GM19099 (cell line): ENCODE measurements around the gene LRP1-AS.

Source experiments
- POLR2A ChIP-seq: IDR thresholded peaks from 3 replicates; pipeline ENCODE4 v1.6.1; 2011; ENCODE audit warnings: low read depth; ENCODE audit not compliant: insufficient read length; ENCODE audit errors: extremely low read depth

Gene LRP1-AS

GRCh38 chr12:57146961-57147944 lies at the start of gene LRP1-AS:
Gene LRP1-AS, minus strand, starts transcription at chr12:57147619.
- TF ChIP-seq POLR2A: no peak

- TF ChIP-seq POLR2A: no peak
Measured at GRCh38 chr12:57196956-57197355, 49.5 kb upstream of the LRP1-AS start.

GRCh38 chr12:57196439-57196838 lies 49.0 kb upstream of the LRP1-AS start:
- TF ChIP-seq POLR2A: no peak

GRCh38 chr12:57195611-57196371 lies 48.4 kb upstream of the LRP1-AS start:
- TF ChIP-seq POLR2A: no peak

- TF ChIP-seq POLR2A: no peak
Measured at GRCh38 chr12:57195186-57195585, 47.8 kb upstream of the LRP1-AS start.

GRCh38 chr12:57194253-57194652 lies 46.8 kb upstream of the LRP1-AS start:
- TF ChIP-seq POLR2A: no peak

- no peak for TF ChIP-seq POLR2A
Measured at GRCh38 chr12:57193706-57194245, 46.4 kb upstream of the LRP1-AS start.

GRCh38 chr12:57192920-57193319 lies 45.5 kb upstream of the LRP1-AS start:
- no peak for TF ChIP-seq POLR2A

GRCh38 chr12:57191410-57191809 lies 44.0 kb upstream of the LRP1-AS start:
- no peak for TF ChIP-seq POLR2A

- TF ChIP-seq POLR2A: no peak
Measured at GRCh38 chr12:57190821-57191220, 43.4 kb upstream of the LRP1-AS start.

GRCh38 chr12:57190037-57190436 lies 42.6 kb upstream of the LRP1-AS start:
- TF ChIP-seq POLR2A: no peak

- TF ChIP-seq POLR2A: no peak
Measured at GRCh38 chr12:57188090-57188425, 40.6 kb upstream of the LRP1-AS start.

- no peak for TF ChIP-seq POLR2A
Measured at GRCh38 chr12:57187222-57188089, 40.0 kb upstream of the LRP1-AS start.

- no peak for TF ChIP-seq POLR2A
Measured at GRCh38 chr12:57185906-57186508, 38.6 kb upstream of the LRP1-AS start.
